Measurements from ENCODE around the gene GPR158. TPM values are rescaled to one million over a fixed set of nuclear protein-coding genes. Genes with fewer than 3 reads are reported as not detected.

GPR158 gene
- total and polyA plus RNA-seq, 2 of the 8 experiments (the other 6 are each of a cell fraction or from before 2014, with no cell fraction given): 0.14 to 0.78 TPM

DNA sequence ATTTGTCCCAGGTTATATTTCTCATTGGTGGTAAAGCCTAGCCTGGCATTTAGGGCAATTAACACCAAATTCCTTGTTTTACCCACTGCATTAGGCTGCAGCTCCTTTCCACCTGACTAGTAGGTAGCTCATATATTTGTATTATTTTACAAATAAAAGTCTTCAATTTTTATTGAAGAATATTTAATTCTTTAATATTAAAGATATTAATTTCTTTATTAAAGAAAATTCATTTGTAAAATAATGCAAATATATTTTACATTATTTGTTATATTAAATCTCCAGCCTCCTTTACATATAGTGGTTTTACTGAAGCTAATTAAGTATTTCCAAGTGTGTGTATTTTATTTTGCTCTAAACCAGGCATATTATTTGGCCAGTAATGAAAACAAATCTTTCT lies 361.2 kb downstream of the GPR158 start:
- no peaks in the 10 kb centered on the region for H3K23me2 ChIP-seq (ENCODE audit: low read depth, low read length)
- no peak overlapping the region for H3K9ac ChIP-seq (replicated peaks in 1 of 4; ENCODE audit: extremely low read depth in 1 of 4, low read depth in 3 of 4, low read length in 3 of 4)
- no peak overlapping the region for H2AK5ac ChIP-seq (ENCODE audit: low read depth, low read length)
- no peak overlapping the region for H2BK15ac ChIP-seq (ENCODE audit: low read length)
- H3K4me2 ChIP-seq (ENCODE audit: insufficient read depth in 1 of 2, low read depth in 2 of 2, low read length in 2 of 2): no peak overlapping the region
- no peaks in the 10 kb centered on the region for H3K79me1 ChIP-seq (ENCODE audit: low read depth, low read length)
- H3K56ac ChIP-seq (replicated peaks; ENCODE audit: insufficient read length, low read depth, low read length): no peak overlapping the region
- H4K8ac ChIP-seq (ENCODE audit: extremely low read depth, insufficient read depth, low read length): no peak overlapping the region
- POLR2A ChIA-PET (ENCODE audit: partially characterized antibody): no interaction called here
- H2BK12ac ChIP-seq (ENCODE audit: low read depth, low read length): no peak overlapping the region
- H4K91ac ChIP-seq (replicated peaks; ENCODE audit: insufficient read length, low read length): no peak overlapping the region
- TF ChIP-seq, protein P1, sequence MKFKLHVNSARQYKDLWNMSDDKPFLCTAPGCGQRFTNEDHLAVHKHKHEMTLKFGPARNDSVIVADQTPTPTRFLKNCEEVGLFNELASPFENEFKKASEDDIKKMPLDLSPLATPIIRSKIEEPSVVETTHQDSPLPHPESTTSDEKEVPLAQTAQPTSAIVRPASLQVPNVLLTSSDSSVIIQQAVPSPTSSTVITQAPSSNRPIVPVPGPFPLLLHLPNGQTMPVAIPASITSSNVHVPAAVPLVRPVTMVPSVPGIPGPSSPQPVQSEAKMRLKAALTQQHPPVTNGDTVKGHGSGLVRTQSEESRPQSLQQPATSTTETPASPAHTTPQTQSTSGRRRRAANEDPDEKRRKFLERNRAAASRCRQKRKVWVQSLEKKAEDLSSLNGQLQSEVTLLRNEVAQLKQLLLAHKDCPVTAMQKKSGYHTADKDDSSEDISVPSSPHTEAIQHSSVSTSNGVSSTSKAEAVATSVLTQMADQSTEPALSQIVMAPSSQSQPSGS (IDR thresholded peaks at IDR 0.05; ENCODE audit: low read length): no peak
- TF ChIP-seq EGR1 (IDR thresholded peaks at IDR 0.05; ENCODE audit: borderline replicate concordance, low read depth, low read length) (no peak), BCL11A (IDR thresholded peaks at IDR 0.05; ENCODE audit: low read depth in 2 of 2, low read length in 2 of 2) (no peak), SIRT6 (IDR thresholded peaks at IDR 0.05; ENCODE audit: low read length) (no peak), BACH1 (IDR thresholded peaks at IDR 0.05; ENCODE audit: low read length) (no peak), SRF (IDR thresholded peaks at IDR 0.05; ENCODE audit: low read depth, low read length) (no peak), CREB1 (IDR thresholded peaks at IDR 0.05) (no peak)
- DNase-seq (ENCODE audit: low read depth in 1 of 2, low spot score in 2 of 2) (no peak), FAIRE-seq (no peak)
- no peak overlapping the region for H3K4ac ChIP-seq (replicated peaks; ENCODE audit: insufficient read length, low read depth, low read length)
- no peak overlapping the region for H3K4me3 ChIP-seq (ENCODE audit: extremely low read depth in 1 of 4, insufficient read depth in 2 of 4, low read depth in 3 of 4, low read length in 4 of 4)
- H4K20me1 ChIP-seq (replicated peaks in 1 of 2; ENCODE audit: control insufficient read depth in 1 of 2, insufficient read depth in 2 of 2, low read length in 2 of 2): no peaks in the 10 kb centered on the region
- H3K23ac ChIP-seq (ENCODE audit: insufficient read length): no peak overlapping the region
- H3K79me2 ChIP-seq (ENCODE audit: control insufficient read depth in 1 of 2, insufficient read depth in 2 of 2, low read length in 2 of 2): no peaks in the 10 kb centered on the region
- H3K18ac ChIP-seq (ENCODE audit: extremely low read depth, low read length): no peak overlapping the region
- H3K9me3 ChIP-seq (ENCODE audit: insufficient read depth in 2 of 2, low read depth in 1 of 2, low read length in 1 of 2): no peaks in the 10 kb centered on the region
- CTCF ChIA-PET (ENCODE audit: partially characterized antibody): interaction anchor here (1.1 kb wide), 1 partner anchor 102 kb away, joined by 3 read pairs; no protein-coding TSS in a partner anchor
- peaks cover 0 to 1% (median 0%) of the 10 kb centered on the region in 4 experiments; a peak in 1 of 7 replicates for H3K27me3 ChIP-seq (replicated peaks in 1 of 4; ENCODE audit: control insufficient read depth in 3 of 4, extremely low read depth in 1 of 4, insufficient read depth in 3 of 4, low read length in 3 of 4)
- H2BK20ac ChIP-seq (ENCODE audit: low read length): no peak overlapping the region
- H2BK5ac ChIP-seq (ENCODE audit: low read depth, low read length): no peak overlapping the region
- no peak overlapping the region for H4K5ac ChIP-seq (ENCODE audit: insufficient read length, low read depth, low read length)
- H2AFZ ChIP-seq (ENCODE audit: low read length): no peak overlapping the region
- H3K27ac ChIP-seq (ENCODE audit: low read depth, low read length): no peak overlapping the region
- H2BK120ac ChIP-seq (replicated peaks; ENCODE audit: low read depth, low read length): no peak overlapping the region
- H3K14ac ChIP-seq (ENCODE audit: insufficient read length): no peak overlapping the region
- no peaks in the 10 kb centered on the region for H3K4me1 ChIP-seq (replicated peaks in 1 of 4; ENCODE audit: control insufficient read depth in 3 of 4, insufficient read depth in 4 of 4, low read length in 3 of 4)
- H3K36me3 ChIP-seq (ENCODE audit: control insufficient read depth in 2 of 4, insufficient read depth in 4 of 4, low read length in 3 of 4): no peaks in the 10 kb centered on the region
